Epithelial cell of proximal tubule (primary cell): ENCODE results near the gene SEMA3F. TPM values are rescaled to one million over a fixed set of nuclear protein-coding genes. Genes with fewer than 3 reads are reported as not detected.

ENCODE experiments used
- DNase-seq: peaks from one replicate; pipeline ENCODE4 v3.0.0-alpha.2; 2011; ENCODE audit warnings: low read depth
- H3K4me3 ChIP-seq: 2 replicates; pipeline ENCODE4 v1.5.1; 2011; ENCODE audit warnings: low read depth, mild to moderate bottlenecking, low read length
- CTCF ChIP-seq: conservative IDR thresholded peaks from 2 replicates; pipeline ENCODE4 v1.5.1; 2012; ENCODE audit warnings: low read depth, mild to moderate bottlenecking, low read length
- total RNA-seq: library from RNA; depleted of rRNA; stranded (reverse); fragments of >200 nt; gene quantifications from 2 replicates; pipeline ENCODE4 v1.2.3, GENCODE V29; 2015

Gene SEMA3F
- total RNA-seq, 1 donor from 2014 or later = 58.6 TPM

GRCh38 chr3:50154476-50154839 lies 666 bp upstream of the SEMA3F start:
- peak overlapping the region; percentile 54 for H3K4me3 ChIP-seq
- no peak for DNase-seq
- peak; percentile 59 for TF ChIP-seq CTCF

GRCh38 chr3:50155491-50155878 lies 361 bp downstream of the SEMA3F start:
- DNase-seq = no peak
- peak overlapping the region; percentile 63 for H3K4me3 ChIP-seq
- no peak for TF ChIP-seq CTCF

GRCh38 chr3:50155891-50156290 lies 767 bp downstream of the SEMA3F start:
- no peak for DNase-seq
- TF ChIP-seq CTCF = no peak
- peak overlapping the region; percentile 63 for H3K4me3 ChIP-seq

GRCh38 chr3:50156549-50157493 lies 1.7 kb downstream of the SEMA3F start:
- peak overlapping the region; percentile 63 for H3K4me3 ChIP-seq
- DNase-seq = no peak
- no peak for TF ChIP-seq CTCF

GRCh38 chr3:50157827-50158529 lies 2.9 kb downstream of the SEMA3F start:
- DNase-seq = no peak
- TF ChIP-seq CTCF = no peak
- H3K4me3 ChIP-seq = no peak overlapping the region

GRCh38 chr3:50158530-50159146 lies 3.5 kb downstream of the SEMA3F start:
- TF ChIP-seq CTCF = peak; percentile 7
- H3K4me3 ChIP-seq = no peak overlapping the region
- no peak for DNase-seq
